ENCODE results near the gene SESN1.

SESN1 gene

GRCh38 chr6:109024368-109024767 lies 70.3 kb downstream of the SESN1 start:
- no peak for DNase-seq

DNA sequence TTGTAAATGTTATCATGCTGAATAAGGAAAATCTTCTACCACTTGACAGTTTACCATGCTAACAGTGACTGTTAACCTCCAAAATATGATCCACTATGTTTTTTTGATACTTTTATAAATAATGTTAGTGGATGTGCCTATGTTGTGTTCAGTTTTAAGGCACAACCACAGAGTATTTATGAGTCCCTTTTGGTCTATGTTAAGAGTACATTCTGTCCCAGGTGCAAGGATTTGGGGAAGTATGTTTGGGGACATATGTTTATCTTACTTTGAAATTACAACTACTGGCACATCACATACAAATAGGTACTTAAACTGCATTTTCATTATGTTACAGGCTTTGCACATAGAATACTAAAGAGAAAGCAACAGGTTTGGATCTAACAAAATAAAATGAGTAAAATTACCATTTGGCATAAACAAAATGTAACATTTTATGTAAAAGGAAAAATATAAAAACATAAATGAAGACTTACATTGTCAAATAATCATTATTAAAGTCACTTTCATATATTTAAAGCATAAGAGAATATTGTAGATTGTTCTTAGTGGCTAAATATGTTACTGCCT lies 71.2 kb downstream of the SESN1 start:
- DNase-seq = no peak

DNA sequence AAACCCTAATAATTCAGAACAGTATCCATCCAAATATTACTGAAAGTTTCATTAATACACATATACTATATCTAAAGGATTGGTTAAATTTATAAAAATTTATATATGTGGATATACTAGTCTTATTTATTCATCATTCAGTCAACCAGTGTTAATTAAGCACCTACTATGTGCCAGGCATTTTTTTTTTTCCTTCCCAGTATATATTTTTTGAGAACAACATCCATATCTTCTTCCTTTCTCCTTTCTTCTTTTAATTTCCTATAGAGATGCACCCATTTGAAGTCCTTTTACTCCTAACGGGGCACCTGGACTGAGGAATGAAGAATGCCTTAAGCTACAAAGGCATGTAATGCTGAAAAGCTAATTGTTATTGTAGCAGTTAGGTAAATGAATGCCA lies 72.8 kb downstream of the SESN1 start:
- no peak for DNase-seq

DNA sequence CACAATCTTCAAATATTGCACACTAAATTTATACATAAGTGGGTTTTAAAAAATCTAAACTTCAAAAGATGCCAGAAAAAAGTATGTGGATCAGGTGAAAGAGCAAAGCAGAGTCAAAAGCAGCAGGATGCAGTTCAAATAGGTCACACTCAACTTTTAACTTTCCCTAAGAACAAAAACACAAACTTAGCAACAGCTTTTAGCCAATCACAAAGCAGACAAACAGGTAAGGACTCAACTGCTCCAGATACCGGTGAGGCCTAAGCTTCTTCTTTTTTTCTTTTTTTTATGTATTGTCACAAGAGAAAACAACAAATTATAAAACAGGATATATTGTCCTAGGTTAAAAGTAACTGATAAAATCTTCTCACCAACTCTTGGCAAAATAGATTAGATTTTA lies 74.7 kb downstream of the SESN1 start:
- DNase-seq = peak; percentile 74

DNA sequence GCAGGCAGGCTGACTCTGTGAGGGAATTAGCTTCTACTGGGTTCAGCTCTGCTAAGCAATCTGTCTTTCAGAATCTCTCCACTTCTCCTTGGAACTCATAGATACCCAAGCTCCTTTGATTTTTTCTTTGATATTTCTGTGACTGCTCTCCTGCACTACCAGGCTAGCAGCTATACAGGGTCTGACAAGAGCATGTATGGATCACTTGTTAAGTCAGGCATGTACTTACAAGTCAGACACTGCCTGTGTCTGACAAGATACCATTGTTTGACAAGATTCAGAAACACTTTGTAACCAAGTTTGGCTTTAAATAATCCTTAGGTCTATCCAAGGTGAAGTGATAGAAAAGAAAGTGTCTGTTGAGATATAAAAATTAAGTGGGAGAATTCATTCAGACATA lies 79.5 kb downstream of the SESN1 start:
- DNase-seq = no peak

- DNase-seq = no peak
These were observed 80.0 kb downstream of the SESN1 start for GRCh38 chr6:109014606-109015005.

DNA sequence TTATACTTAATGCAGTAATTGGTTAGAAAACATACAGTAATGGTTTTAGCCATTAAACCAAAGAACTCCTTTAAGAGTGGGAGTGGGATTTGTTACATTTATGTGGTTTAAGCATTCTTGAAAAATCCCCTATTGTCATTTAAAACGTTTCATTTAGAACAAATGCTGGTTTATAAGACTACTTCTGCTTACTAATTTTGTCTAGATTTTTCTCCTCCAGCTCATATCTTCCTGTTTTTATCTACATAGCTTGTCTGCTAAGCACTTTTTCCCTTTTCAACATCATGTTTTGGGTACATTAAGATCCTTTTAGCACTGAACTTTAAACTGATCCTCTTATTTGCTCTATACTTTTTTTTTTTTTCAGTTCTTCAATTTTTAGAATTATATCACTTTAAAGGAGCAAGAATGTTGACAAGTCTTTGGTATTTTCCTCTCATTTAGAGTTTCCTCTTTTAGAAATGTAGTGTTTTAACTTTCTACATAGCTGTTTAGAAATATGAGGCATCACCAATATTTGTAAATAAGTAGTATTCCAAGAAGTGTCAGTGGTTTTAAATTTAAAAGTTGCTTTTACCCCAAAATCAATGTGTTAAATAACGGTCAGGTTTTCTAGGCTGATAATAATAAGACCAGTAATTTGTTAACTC lies 80.9 kb downstream of the SESN1 start:
- no peak for DNase-seq

DNA sequence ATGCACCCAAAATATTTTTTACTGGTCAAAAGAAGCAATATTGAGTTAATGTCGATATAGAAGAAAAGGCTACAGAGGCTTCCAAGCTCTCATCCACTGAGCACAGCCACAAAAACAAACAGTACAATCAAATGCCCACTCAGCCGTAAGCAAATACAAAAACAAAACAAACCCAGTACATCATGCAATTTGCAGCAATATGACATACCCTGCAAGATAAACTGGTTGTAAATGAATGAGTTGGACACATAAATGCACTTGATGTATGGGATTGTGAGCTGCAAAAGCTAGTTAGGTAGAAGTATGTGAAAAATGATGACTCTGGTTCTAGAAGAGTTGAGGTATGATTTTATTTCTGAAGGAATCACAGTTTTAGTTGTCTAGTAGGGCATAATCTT lies 83.9 kb downstream of the SESN1 start:
- no peak for DNase-seq

DNA sequence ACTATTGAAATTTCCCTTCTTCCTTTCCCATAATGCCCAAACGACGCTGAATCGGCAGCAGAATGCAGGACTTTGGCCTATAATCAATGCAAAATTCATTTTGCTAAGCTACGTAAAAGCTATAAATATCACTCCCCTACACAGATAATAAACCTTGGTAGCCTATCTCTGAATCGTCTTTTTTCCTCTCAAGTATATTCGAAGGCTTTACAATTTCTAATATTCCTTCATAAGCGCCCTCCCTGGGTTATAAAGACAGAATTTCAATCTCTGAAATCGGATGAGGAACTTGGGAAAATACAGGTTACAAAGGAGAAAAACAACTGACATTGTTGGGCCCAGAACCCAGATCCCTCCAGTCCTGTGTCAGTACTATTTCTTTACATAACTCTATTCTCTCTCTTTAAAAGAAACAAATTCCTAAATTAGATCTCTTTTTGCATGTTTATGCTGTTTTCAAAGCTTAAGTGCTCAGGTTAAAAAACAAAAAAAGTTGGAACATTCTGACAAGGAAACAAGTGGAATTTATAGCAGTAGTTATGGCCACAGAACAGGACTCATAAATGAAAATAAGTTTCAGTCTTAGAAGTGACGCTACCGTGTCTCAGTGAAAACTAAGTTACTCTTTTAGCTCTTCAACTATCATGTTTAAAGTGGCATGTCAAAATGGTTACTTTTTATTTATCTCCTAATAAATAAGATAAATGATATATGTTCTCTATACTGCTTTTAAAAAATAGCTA lies 84.5 kb downstream of the SESN1 start:
- DNase-seq = no peak

DNA sequence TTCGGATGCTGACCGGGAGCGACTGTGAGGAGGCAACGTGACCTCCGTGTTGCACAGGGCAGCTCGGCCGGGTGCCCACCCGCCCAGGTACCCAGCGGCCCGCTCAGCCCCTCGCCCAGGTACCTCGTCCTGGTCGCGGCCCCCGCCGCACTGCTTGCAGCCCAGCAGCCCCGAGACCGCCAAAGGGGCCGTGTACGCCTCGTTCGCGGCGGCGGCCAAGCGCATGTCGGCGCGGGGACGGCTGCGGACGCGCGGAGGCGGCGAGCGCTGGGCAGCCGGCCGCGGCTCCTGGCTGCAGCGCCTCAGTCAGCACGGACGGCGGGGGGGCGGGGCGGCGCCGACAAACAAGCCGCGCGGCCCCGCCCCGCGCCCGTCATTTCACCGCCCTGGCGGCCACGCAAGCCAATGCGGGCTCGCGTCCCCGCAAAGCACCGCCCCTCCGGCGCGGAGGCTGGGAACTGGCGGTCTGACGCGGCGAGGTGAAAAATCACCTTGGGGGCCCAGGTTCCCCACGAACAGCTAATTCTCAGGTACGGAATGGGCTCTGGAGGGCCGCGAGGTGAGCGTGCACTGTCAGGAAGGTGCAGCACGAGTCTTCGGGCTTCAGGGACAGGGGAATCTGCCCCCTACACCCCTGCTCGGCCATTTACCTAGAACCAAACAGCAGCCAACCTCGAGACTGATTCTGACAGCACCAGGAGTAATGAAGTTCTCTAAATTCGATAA lies 85.2 kb downstream of the SESN1 start:
- DNase-seq = peak; percentile 93

- DNase-seq = peak; percentile 45
These were observed 86.0 kb downstream of the SESN1 start for GRCh38 chr6:109008537-109009235.

GRCh38 chr6:109008054-109008453 lies 86.6 kb downstream of the SESN1 start:
- no peak for DNase-seq

GRCh38 chr6:109007521-109007920 lies 87.1 kb downstream of the SESN1 start:
- no peak for DNase-seq

DNA sequence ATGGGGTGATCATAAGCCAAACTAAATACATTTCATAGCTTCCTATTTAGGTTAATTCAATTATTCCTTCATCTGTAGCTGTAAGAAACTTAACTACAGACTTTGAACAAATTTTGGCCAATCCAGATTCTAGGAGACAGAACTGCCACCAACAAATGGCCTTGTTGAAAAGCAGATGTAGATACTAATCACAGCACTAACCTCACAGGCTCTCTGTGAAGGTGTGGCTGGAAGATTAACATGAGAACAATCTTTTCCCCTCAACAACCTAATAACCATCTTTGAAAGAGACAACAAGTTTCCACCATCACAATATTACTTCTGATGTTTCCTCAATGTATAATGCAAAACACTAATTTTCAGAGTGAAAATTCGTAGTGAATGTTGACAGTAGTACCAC lies 87.8 kb downstream of the SESN1 start:
- DNase-seq = peak; percentile 17

DNA sequence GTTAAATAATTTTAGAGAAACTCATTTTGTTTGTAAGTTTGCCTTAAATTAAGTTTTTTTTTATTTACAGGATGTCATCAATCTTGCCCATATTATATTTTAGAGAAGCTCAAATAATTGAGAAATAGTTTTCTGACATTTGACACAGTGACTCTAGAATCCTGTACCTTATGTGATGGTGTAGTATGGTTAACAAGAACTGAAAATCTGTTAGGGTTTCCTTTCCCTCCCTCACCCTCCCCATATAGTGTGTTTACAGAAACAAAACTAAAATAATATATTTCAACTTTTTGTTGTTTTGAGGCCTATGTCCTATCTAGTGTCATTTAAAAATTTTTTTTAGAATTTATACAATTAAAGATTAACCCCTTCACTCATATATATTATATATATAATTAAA lies 91.8 kb downstream of the SESN1 start:
- DNase-seq = no peak

DNA sequence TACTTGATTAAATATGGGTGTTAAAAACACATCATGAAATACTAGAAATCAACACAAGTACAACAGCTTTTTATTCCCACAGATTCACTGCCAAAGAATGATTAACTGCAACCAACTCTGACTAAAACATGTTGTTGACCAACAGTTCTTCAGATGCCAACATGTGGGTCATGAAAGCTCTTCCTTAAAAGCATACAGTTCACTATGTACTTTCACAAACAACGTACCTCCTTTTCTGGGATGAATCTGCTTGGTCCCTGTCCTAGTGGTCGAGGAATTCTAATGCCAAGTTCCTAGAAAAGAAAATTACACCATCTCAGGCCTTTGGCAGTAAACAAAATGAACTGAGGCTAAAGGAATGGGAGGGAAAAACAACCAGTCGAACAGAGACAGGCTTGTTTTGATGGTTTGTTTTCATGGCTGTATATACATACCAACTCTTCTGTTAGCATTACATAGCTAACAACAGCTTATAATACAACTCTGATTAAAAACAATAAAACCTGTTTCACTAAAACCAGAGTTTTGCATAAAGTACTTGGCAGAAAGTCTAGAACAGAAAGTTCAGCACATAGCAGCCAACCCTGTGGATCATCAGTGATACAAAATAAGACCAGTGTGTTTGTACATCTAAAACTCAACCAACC lies 92.5 kb downstream of the SESN1 start:
- DNase-seq = no peak

GRCh38 chr6:109001291-109001894 lies 93.3 kb downstream of the SESN1 start:
- no peak for DNase-seq

GRCh38 chr6:109000289-109000688 lies 94.4 kb downstream of the SESN1 start:
- DNase-seq = no peak

GRCh38 chr6:108999428-108999827 lies 95.2 kb downstream of the SESN1 start:
- DNase-seq = no peak

- DNase-seq = no peak
These were observed 96.2 kb downstream of the SESN1 start for GRCh38 chr6:108998485-108998884.

GRCh38 chr6:108996208-108996607 lies 98.4 kb downstream of the SESN1 start:
- DNase-seq = no peak

GRCh38 chr6:108995296-108995695 lies 99.3 kb downstream of the SESN1 start:
- no peak for DNase-seq
